Mucosa of stomach (tissue), 1 donor: ENCODE data around the gene PHF21A.

Source experiments
- H3K27me3 ChIP-seq: one replicate; pipeline ENCODE4 v1.7.0; 2013; ENCODE audit warnings: mild to moderate bottlenecking, low read length; ENCODE audit not compliant: control insufficient read depth, insufficient read depth
- H3K36me3 ChIP-seq: one replicate; pipeline ENCODE4 v1.7.0; 2013; ENCODE audit warnings: low read length; ENCODE audit not compliant: control insufficient read depth, insufficient read depth
- H3K4me1 ChIP-seq: one replicate; pipeline ENCODE4 v1.7.0; 2013; ENCODE audit warnings: mild to moderate bottlenecking, low read length; ENCODE audit not compliant: control insufficient read depth, insufficient read depth
- H3K4me3 ChIP-seq: one replicate; pipeline ENCODE4 v1.7.0; 2013; ENCODE audit warnings: low read length
- H3K9ac ChIP-seq: one replicate; pipeline ENCODE4 v1.7.0; 2013; ENCODE audit warnings: mild to moderate bottlenecking, low read length, moderate library complexity
- H3K9me3 ChIP-seq: one replicate; pipeline ENCODE4 v1.7.0; 2013; ENCODE audit warnings: mild to moderate bottlenecking, low read length, moderate library complexity; ENCODE audit not compliant: control insufficient read depth
- donor health status: Pancreatic carcinoma.

The PHF21A gene

DNA sequence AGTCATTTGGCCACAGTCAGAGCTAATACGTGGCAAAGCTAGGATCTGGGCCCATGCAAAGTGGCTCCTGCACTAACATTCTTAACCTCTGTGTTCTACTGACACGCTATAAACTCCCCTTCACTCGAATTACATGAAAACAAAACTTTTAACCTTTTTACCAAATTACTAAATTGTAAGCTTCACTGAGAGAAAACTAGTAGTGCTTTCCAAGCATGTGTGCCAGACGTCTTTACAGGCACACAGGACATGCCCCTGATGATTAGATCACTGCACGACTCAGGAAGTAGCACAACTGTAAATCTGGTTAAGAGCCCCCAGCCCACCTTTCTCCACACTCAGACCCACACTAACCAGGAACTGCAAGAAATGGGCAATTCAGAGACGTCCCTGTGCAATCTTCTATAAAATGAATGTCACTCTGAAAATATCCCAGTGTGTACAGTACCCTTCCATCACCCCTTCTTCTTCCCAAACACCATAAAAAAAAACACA is 16.1 kb downstream of the PHF21A start:
- Histone ChIP-seq H3K4me3 (no peak overlapping the region), H3K27me3 (no peaks in the 10 kb centered on the region), H3K36me3 (no peaks in the 10 kb centered on the region), H3K9ac (no peak overlapping the region), H3K9me3 (no peaks in the 10 kb centered on the region), H3K4me1 (peaks cover 9% of the 10 kb centered on the region)

DNA sequence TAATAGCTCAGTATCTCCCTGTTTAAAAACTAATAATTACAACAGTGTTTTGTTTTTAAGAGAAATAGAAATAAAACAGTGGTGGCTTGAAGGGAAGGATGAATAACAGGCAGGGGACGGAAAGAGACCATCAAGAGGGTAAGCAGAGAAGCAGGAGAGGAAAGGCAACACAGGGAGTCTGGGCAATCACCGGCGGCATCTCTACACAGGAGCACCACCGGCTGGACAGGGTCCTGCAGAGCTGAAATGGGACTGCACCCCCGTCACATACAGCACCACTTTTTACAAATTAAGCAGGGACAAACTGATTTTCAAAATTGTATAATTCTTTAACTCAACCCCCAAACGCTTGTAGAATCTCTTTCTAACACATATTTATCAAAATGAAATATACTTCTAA is 18.4 kb downstream of the PHF21A start:
- no peak overlapping the region for H3K4me3 ChIP-seq
- no peaks in the 10 kb centered on the region for H3K9me3 ChIP-seq
- H3K4me1 ChIP-seq, result peaks cover 25% of the 10 kb centered on the region
- no peaks in the 10 kb centered on the region for H3K36me3 ChIP-seq
- H3K27me3 ChIP-seq, result no peaks in the 10 kb centered on the region
- no peak overlapping the region for H3K9ac ChIP-seq

DNA sequence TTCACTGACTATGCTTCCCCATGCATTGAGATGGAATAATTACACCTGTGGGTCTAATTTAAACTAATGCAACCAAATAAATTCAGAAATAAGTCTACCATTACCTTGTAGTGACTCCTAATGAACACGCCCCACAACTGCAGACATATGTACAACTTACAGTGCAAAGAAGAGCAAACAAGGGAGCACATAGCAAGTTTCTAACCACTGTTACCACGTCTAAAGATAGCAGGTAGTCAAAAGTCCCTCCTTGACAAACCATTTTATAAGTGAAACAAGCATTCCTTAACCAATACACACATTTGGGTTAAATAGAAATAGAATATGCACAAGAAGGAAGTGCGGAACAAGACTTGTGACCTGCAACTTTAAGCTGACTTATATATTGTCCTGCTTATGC is 20.6 kb downstream of the PHF21A start:
- H3K4me1 ChIP-seq, result peaks cover 25% of the 10 kb centered on the region
- H3K27me3 ChIP-seq, result no peaks in the 10 kb centered on the region
- H3K9me3 ChIP-seq, result no peaks in the 10 kb centered on the region
- no peak overlapping the region for H3K4me3 ChIP-seq
- H3K36me3 ChIP-seq, result no peaks in the 10 kb centered on the region
- H3K9ac ChIP-seq, result no peak overlapping the region

DNA sequence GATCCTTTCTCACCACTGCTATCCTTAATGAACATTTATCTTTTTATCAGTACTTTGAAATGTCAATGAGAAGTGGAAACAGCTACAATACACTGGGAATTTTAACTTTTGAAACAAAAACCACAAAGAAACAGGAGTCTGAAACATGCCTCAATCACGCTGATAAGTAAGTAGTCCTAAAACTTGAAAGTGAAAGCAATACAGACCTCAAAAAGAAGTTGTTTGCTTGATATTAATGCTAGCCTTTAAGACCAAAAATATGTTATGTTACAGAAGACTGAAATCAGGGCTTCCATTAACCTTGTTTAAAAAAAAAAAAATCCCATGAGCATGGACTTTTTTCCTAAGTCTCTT is 21.3 kb downstream of the PHF21A start:
- Histone ChIP-seq H3K4me3 (peak overlapping the region; percentile 17), H3K4me1 (peaks cover 25% of the 10 kb centered on the region)

DNA sequence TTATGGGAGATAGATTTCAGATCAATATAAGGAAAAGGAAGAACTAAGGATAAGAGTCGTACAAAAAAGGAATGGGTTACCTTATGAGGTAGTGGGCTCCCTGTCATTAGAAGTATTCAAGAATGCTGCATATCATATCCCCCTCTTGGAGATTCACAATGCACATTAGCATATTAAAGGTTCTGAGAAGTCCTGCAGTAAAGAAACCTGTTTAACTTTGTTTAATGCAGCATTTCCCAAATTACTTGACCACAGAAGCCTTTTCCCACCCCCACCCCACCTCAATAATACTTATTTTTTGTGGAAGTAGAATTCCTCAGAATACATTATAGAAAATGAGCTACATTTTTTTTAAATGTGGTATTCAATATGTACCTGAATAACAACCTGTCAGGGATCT is 30.9 kb downstream of the PHF21A start:
- no peaks in the 10 kb centered on the region for H3K36me3 ChIP-seq
- H3K27me3 ChIP-seq, result no peaks in the 10 kb centered on the region
- no peak overlapping the region for H3K4me3 ChIP-seq
- no peak overlapping the region for H3K9ac ChIP-seq
- no peaks in the 10 kb centered on the region for H3K4me1 ChIP-seq
- no peaks in the 10 kb centered on the region for H3K9me3 ChIP-seq

More for the DNA sequence above, 21.3 kb downstream of the PHF21A start:
- Histone ChIP-seq H3K36me3 (no peaks in the 10 kb centered on the region), H3K27me3 (no peaks in the 10 kb centered on the region), H3K9ac (peak overlapping the region; percentile 60), H3K9me3 (no peaks in the 10 kb centered on the region)

DNA sequence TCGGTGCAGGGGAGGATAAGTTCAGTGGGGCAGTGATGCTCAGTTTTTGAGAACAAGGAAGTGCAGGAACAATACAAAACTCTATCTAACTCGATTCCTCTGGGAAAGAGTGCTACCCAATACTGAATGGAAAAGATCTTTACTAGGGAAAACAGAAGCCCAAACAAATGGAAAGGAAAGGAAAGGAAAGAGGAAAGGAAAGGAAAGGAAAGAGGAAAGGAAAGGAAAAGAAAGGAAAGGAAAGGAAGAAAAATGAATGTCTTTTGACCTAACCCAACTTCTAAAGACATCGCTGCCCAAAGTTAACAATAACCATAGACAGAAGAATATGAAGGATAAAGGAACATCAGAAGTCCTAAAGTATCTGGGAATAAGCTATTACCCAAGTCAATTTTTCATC is 41.6 kb downstream of the PHF21A start:
- Histone ChIP-seq H3K9ac (no peak overlapping the region), H3K36me3 (no peaks in the 10 kb centered on the region), H3K4me3 (no peak overlapping the region), H3K27me3 (no peaks in the 10 kb centered on the region), H3K4me1 (no peaks in the 10 kb centered on the region), H3K9me3 (no peaks in the 10 kb centered on the region)

DNA sequence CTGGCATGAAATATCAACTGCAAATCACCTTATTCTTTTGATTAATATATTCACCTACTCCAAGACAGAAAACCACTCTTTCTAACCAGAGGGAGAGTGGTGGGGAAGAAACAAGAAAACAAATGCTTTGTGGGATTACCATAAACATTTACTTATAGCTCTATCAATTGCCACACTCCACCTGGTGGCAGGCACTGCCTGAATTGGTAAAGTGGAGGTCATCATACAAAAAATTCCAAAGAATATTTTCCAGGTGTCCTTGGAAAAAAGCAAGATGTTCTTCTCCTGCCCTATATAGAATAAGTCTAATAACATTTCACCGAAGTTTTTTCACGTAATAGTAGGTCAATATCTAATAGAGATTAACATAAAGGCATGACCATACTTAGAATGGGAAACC is 45.3 kb downstream of the PHF21A start:
- Histone ChIP-seq H3K9ac (no peak overlapping the region), H3K36me3 (no peaks in the 10 kb centered on the region), H3K4me1 (peaks cover 6% of the 10 kb centered on the region), H3K9me3 (no peaks in the 10 kb centered on the region), H3K27me3 (no peaks in the 10 kb centered on the region), H3K4me3 (no peak overlapping the region)

DNA sequence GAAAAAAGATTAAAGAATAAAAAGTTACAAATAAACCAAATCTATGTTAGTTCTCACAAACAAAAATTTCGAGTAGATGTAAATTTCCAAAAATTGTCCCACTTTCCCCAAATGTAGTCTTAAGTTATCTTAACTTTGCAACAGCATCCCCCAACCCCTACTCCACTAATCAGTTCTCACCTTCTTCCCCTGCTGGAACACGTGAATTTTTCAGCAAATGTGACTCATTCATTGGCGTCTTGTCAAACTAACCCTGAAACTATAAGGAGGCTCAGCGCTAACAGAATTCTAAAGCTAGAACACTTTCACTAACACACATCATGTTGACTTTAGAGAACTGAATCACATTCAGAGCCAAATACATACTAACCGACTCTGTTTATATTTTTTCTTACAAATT is 46.1 kb downstream of the PHF21A start:
- H3K9me3 ChIP-seq, result no peaks in the 10 kb centered on the region
- no peak overlapping the region for H3K9ac ChIP-seq
- peaks cover 6% of the 10 kb centered on the region for H3K4me1 ChIP-seq

DNA sequence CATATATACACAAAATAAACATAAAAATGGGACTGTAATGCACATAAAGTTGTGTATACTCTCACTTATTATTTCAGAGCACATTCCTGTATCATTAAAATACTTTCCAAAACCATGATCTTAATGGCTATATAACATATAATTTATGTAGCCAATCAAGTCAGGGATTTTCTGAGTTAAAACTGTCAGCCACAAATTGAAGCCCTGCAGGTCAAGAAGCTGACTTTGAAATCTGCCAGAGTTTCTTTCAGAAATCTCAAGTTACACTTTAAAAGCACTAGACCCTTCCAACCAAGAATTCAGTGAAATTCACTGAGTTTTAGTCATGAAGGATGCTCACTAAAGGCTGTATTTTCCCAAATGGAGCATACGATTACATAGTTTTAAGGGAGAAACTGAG is 47.6 kb downstream of the PHF21A start:
- Histone ChIP-seq H3K9me3 (no peaks in the 10 kb centered on the region), H3K4me3 (no peak overlapping the region), H3K4me1 (peaks cover 6% of the 10 kb centered on the region), H3K27me3 (no peaks in the 10 kb centered on the region), H3K9ac (no peak overlapping the region), H3K36me3 (no peaks in the 10 kb centered on the region)

More for the DNA sequence above, 46.1 kb downstream of the PHF21A start:
- no peaks in the 10 kb centered on the region for H3K27me3 ChIP-seq
- H3K36me3 ChIP-seq, result no peaks in the 10 kb centered on the region
- H3K4me3 ChIP-seq, result no peak overlapping the region

DNA sequence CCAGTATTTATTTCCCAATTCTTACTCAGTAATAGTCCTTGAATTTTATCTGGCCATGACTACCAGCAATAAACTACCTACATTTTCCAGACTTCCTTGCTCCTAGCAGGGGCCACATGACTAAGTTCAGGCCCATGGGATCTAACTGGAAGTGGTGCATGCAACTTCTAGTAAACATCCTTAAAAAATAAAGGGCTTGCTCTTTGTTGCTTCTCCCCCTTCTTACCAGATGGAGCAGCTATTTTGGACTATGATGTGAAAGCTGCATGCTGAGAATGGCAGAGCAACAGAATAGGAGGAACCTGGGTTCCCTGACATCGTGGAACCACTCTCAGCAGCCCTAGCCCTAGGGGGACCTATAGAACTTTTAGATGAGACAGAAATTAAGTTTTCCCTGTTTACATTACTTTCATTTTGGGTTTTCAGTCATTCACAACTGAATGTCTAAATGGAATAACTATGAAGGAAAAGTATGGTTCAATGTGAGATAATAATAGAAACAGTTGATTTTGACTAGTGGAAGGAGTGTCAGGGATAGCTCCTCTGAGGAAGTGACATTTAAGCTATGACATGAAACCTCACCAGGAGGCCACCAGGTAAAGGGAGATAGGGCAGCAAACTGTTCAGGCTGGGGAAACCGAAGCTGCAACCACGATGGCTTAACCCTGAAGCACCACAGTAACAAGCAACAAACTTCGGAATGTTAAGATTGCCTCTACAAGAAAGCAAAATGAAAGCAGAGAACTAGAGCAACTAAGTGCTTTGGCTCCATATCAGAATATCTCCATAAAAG is 48.9 kb downstream of the PHF21A start:
- Histone ChIP-seq H3K4me3 (no peak overlapping the region), H3K36me3 (no peaks in the 10 kb centered on the region), H3K9me3 (no peaks in the 10 kb centered on the region), H3K9ac (no peak overlapping the region), H3K27me3 (no peaks in the 10 kb centered on the region), H3K4me1 (peaks cover 6% of the 10 kb centered on the region)

DNA sequence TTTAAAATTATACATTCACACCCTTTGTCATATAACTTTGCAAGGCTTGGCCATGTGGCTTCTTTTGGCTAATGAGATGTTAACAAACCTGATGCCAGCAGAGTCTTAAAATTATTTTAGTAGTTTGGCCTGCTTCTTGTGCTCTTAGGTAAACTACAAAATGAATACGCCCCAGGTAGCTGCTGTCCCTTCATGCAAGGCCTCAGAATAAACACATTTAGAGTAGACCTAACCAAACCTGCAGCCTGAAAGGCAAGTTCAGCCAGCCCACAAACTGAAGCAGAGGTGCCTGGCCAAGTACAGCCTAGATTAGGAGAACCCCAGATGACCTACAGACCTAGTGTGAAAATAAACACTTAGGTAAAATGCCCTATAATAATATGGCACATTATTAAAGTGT is 50.2 kb downstream of the PHF21A start:
- no peaks in the 10 kb centered on the region for H3K36me3 ChIP-seq
- no peaks in the 10 kb centered on the region for H3K27me3 ChIP-seq
- no peak overlapping the region for H3K9ac ChIP-seq
- H3K9me3 ChIP-seq, result no peaks in the 10 kb centered on the region
- no peak overlapping the region for H3K4me3 ChIP-seq
- H3K4me1 ChIP-seq, result peaks cover 6% of the 10 kb centered on the region

DNA sequence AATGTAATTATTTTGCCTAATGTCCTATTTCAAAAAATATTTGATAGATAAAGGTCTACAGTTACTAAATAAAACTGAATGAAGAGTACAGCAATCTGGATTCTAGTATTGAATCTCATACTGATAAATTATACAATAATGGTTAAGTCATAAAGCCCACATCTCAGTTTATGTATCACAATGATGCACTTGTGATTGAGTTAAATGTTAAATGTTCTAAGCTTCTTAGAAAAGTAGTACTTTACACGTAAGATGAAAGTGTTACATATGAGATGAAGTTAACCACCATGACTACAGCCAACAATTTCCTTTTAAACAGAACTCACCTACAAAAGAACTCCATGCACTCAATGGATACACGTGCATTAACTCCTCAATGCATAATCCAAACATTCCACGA is 51.7 kb downstream of the PHF21A start:
- Histone ChIP-seq H3K27me3 (no peaks in the 10 kb centered on the region), H3K9ac (no peak overlapping the region), H3K9me3 (no peaks in the 10 kb centered on the region), H3K4me3 (no peak overlapping the region), H3K4me1 (peaks cover 6% of the 10 kb centered on the region), H3K36me3 (no peaks in the 10 kb centered on the region)

DNA sequence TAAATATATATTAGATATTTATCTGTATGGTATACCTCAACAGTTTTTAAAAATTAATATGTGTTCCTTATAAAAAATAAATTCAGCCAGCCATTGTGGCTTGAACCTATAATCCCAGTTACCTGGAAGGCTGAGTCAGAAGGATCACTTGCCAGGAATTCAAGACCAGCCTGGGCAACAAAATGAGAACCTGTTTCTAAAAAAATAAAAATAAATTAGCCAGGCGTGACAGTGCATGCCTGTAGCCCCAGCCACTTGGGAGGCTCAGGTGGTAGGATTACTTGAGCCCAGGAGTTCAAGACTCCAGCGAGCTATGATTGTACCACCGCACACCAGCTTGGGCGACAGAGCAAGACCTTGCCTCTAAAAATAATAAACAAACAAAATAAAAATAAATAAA is 54.9 kb downstream of the PHF21A start:
- H3K27me3 ChIP-seq, result no peaks in the 10 kb centered on the region
- H3K4me3 ChIP-seq, result no peak overlapping the region
- H3K4me1 ChIP-seq, result no peaks in the 10 kb centered on the region
- H3K36me3 ChIP-seq, result no peaks in the 10 kb centered on the region
- H3K9me3 ChIP-seq, result no peaks in the 10 kb centered on the region
- H3K9ac ChIP-seq, result no peak overlapping the region
